ENCODE data around the gene GNAI1.

GNAI1 gene

GRCh38 chr7:80263821-80264220, 129.2 kb downstream of the GNAI1 start:
- TF ChIP-seq, protein P1, sequence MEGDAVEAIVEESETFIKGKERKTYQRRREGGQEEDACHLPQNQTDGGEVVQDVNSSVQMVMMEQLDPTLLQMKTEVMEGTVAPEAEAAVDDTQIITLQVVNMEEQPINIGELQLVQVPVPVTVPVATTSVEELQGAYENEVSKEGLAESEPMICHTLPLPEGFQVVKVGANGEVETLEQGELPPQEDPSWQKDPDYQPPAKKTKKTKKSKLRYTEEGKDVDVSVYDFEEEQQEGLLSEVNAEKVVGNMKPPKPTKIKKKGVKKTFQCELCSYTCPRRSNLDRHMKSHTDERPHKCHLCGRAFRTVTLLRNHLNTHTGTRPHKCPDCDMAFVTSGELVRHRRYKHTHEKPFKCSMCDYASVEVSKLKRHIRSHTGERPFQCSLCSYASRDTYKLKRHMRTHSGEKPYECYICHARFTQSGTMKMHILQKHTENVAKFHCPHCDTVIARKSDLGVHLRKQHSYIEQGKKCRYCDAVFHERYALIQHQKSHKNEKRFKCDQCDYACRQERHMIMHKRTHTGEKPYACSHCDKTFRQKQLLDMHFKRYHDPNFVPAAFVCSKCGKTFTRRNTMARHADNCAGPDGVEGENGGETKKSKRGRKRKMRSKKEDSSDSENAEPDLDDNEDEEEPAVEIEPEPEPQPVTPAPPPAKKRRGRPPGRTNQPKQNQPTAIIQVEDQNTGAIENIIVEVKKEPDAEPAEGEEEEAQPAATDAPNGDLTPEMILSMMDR (IDR thresholded peaks at IDR 0.05; ENCODE audit: extremely low read depth, missing control alignments) = no peak
- no peak for DNase-seq (ENCODE audit: low spot score)

DNA sequence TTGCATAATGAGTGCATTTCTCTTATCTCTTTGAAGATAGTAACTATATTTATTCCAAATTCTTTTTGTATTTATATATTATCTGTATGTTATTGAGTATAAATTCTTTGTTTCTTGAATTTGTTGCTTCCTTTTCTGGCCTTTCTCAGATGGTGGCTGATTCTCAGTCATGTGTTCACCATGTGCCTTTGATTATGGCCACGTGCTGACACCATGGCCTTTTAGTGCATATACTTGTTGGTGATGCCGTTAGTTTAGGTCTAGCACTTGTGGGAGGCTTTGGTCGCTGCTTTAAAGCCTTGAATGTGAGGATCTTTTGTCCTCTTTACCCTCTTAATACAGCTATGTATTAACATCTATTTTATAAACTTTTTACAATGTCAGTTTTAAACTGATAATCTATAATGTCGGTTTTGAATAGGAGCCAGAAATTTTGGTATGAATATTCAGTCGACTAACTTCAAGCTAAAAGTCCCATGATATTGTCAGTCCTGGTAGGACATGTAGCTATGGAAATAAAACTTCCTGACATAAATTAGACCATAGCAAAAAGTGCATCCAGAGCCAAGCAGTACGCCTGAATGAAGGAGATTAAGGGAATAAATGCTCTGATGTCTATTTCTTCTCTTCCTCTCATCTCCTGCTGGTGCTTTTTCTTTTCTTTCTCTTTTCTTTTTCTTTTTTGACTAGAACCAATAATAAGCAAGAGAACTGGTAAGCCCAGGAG, 130.3 kb downstream of the GNAI1 start:
- DNase-seq (ENCODE audit: low spot score) = no peak
- TF ChIP-seq, protein P1 (IDR thresholded peaks at IDR 0.05; ENCODE audit: extremely low read depth, missing control alignments) = no peak

GRCh38 chr7:80272560-80273239, 138.1 kb downstream of the GNAI1 start:
- TF ChIP-seq, protein P1 (IDR thresholded peaks at IDR 0.05; ENCODE audit: extremely low read depth, missing control alignments) = no peak
- no peak for DNase-seq (ENCODE audit: low spot score)

DNA sequence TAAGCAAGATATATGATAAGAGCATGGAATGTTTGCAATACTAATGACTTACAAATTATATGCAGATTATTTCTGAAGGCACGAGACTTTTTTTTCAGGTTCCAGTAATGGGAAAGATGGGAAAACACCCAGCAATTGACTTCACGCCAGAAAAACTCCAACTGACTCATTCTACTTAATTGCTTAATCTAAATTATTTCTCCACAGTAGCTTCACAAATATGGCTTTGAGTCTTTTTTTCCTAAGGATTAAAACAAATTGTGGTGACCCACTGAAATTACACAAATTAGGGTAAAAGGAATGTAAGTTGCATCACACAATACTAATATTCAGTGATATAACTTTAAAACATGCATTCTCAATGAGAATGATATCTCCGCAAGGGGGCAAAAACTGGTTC, 138.7 kb downstream of the GNAI1 start:
- TF ChIP-seq, protein P1 (IDR thresholded peaks at IDR 0.05; ENCODE audit: extremely low read depth, missing control alignments) = no peak
- no peak for DNase-seq (ENCODE audit: low spot score)

- no peak for DNase-seq (ENCODE audit: low spot score)
- TF ChIP-seq, protein P1 (IDR thresholded peaks at IDR 0.05; ENCODE audit: extremely low read depth, missing control alignments) = no peak
Observed at GRCh38 chr7:80275192-80275605, 140.6 kb downstream of the GNAI1 start.

Data from GM20000 (cell line).